HG03097 (cell line): ENCODE data around the gene PFDN4.
"Not testable (repeated sequence)": the region's sequence is repeated elsewhere in the genome, so short reads cannot be mapped to it uniquely, and the experiment has no call there.

ENCODE experiments used
- ATAC-seq: cut with Tn5 transposase; IDR thresholded peaks from one replicate; pipeline ENCODE4 v1.9.1; 2021; ENCODE audit not compliant: unreplicated experiment, low FRiP score

The PFDN4 gene

DNA sequence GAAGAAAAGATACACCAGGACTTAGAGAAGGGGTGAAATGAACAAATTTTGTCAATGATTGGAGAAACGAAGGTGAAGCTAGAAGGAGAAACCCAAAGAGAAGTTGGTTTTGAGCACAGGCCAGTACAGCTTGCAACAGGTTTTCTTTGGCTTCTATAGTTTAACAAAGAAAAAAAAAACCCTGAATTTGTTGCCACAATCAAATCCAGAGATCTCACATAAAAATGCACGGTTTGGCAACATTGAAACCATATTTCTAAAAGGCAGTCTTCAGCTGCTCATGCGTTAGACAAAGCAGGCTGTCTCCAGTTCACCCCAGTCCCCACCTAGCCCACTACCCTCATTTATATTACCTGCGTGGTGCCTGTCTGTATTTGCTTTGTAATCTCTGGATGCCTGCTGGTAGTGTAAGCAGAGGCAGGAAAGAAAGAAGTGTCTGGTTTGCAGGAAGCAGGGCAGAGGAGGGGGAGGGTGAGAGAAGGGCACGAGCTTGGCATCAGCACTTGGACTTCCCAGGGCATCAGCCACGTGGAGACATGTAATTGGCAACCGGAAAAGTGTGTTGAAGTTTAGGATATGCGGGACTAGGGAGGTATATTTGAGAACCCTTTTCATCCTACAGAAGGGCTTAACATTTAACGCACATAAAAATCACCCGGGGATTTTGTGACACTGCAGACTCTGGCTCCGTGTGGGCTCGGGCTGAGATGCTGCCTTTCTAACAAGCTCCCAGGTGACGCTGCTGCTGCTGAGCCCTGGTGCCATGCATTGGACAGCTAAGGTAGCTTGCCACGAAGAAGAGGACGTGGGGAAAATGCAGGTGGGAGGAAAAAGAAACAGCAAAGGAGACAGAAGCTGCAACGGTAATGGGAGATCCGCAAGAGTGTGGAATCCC lies 14.4 kb downstream of the PFDN4 start:
- no peak for ATAC-seq

GRCh38 chr20:54223285-54223684 lies 15.4 kb downstream of the PFDN4 start:
- ATAC-seq = no peak

- ATAC-seq = no peak
Measured at GRCh38 chr20:54223751-54224150, 15.9 kb downstream of the PFDN4 start.

- ATAC-seq = not testable (repeated sequence)
Measured at GRCh38 chr20:54224642-54225041, 16.8 kb downstream of the PFDN4 start.

DNA sequence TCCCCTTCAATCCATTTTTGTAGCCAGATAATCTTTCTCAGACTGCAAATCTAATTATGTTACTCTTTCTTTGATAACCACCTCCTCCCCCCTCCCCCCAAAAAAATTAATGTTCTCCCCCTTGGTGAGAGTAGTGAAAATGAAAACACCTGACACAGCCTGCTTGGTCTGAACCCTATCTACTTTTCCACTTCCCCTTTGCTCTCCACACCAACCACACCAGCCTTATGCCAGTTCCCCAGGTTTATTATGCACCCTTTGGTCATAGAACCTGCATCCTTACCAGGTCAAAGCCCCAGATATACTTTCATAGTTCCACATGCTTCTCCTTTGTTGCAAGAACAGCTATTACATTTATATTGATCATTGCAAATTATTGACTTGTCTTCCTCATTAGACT lies 19.4 kb downstream of the PFDN4 start:
- peak; percentile 93 for ATAC-seq

GRCh38 chr20:54227751-54228150 lies 19.9 kb downstream of the PFDN4 start:
- ATAC-seq = no peak

GRCh38 chr20:54228841-54229240 lies 21.0 kb downstream of the PFDN4 start:
- no peak for ATAC-seq

GRCh38 chr20:54229566-54230160 lies 21.8 kb downstream of the PFDN4 start:
- ATAC-seq = no peak

DNA sequence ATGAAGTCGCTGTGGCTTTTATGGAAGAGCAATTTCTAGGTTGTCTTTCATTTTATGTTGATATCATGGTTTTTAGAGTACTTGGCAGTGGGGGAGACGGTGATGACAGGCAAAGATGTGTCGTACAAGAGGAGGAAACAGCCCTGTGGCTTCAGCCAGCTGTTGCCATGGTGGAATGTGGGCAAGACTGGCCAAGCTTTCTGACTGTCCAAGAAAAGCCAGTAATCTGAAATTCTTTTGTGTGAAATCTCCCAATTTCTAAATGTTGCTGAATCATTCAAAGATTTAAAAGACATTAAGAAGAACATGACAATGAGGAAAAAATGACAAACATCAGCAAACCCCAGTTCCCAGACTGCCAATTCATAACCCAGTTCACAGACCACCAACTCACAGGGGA lies 23.1 kb downstream of the PFDN4 start:
- no peak for ATAC-seq

- ATAC-seq = no peak
Measured at GRCh38 chr20:54234991-54235390, 27.1 kb downstream of the PFDN4 start.

GRCh38 chr20:54237116-54237943 lies 29.4 kb downstream of the PFDN4 start:
- no peak for ATAC-seq

- no peak for ATAC-seq
Measured at GRCh38 chr20:54244113-54244512, 36.2 kb downstream of the PFDN4 start.

- ATAC-seq = not testable (repeated sequence)
Measured at GRCh38 chr20:54248705-54249104, 40.8 kb downstream of the PFDN4 start.

- ATAC-seq = no peak
Measured at GRCh38 chr20:54250691-54251090, 42.8 kb downstream of the PFDN4 start.

- ATAC-seq = no peak
Measured at GRCh38 chr20:54251096-54251495, 43.2 kb downstream of the PFDN4 start.

DNA sequence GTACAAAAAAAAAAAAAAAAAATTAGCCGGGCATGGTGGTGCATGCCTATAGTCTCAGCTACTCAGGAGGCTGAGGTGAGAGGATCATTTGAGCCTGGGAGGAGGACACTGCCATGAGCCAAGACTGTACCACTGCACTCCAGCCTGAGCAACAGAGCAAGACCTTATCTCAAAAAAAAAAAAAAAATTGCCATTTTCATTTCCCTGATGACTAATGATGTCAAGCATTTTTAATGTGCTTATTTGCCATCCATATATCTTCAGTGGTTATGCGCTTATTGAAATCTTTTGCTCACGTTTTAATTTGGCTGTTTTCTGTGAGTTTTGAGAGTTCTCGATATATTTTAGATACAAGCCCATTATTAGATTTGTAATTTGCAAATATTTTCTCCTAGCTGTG lies 46.7 kb downstream of the PFDN4 start:
- no peak for ATAC-seq

DNA sequence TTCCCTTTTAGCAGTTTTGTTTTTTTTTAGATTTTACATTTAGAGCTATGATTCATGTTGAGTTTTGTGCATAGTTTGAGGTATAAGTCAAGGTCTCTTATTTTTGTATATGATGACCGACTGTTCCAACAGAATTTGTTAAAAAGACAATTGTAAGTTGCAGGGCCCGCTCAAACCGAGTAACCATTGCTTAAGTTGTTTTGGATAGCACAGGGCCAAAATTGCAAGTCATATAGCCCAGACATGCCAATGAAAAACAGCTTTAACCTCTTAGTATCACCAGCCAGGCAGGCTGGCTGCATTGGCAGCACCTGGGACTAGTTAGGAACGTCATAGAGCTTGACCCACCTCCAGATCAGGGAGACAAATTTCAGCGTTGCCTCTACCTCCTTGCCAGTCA lies 47.3 kb downstream of the PFDN4 start:
- ATAC-seq = no peak

DNA sequence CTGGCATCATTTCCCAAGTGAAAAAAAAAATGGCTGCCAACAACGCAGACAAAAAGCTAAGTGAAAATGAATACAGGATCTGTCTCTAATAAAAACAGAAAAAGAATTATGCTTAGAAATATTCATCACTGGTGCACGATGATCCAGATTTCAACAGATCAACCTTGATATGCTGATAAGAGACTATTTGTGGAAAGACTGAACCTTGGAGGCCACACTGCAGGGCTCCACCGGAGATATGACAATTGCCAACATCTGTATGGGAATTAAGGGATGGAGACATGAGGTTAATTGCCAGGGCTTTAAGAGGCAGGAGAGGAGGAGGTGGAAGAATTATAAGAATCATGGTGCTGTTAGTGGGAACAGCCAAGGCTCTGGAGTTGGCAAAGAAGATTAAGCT lies 48.3 kb downstream of the PFDN4 start:
- ATAC-seq = no peak

- ATAC-seq = no peak
Measured at GRCh38 chr20:54257071-54257816, 49.4 kb downstream of the PFDN4 start.

- no peak for ATAC-seq
Measured at GRCh38 chr20:54260116-54260515, 52.2 kb downstream of the PFDN4 start.

GRCh38 chr20:54262671-54263070 lies 54.8 kb downstream of the PFDN4 start:
- ATAC-seq = no peak
